HG03469 (cell line): ENCODE measurements around the gene RPS16.

Source experiments
- ATAC-seq: cut with Tn5 transposase; IDR thresholded peaks from one replicate; pipeline ENCODE4 v1.9.1; 2021; ENCODE audit warnings: mild to moderate bottlenecking, moderate library complexity, moderate number of reproducible peaks; ENCODE audit not compliant: unreplicated experiment

Gene RPS16

GRCh38 chr19:39390451-39390750 is 45.3 kb downstream of the RPS16 start:
- no peak for ATAC-seq

- ATAC-seq = no peak
These were observed 45.9 kb downstream of the RPS16 start for GRCh38 chr19:39389631-39390414.

DNA sequence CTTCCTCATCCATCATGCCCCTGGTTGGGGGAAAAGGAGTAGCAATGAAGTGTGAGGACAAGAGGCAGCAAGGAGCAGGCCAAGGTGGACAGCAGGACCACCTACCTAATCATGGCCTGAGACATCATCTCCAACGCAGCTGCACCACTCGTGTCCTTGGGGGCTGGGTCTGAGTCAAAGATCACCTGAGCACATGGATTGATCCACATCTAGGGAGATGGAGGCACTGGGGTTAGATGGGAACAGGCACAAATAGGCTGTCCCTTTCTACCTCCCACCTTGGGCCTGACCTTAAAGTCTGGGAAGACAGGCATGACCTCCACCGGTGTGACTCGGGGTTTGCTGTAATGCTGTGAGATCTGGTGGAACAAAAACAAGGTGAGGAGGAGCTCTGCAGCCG is 47.1 kb downstream of the RPS16 start:
- ATAC-seq = no peak

GRCh38 chr19:39386557-39386956 is 49.2 kb downstream of the RPS16 start:
- no peak for ATAC-seq

GRCh38 chr19:39385629-39386411 is 49.9 kb downstream of the RPS16 start:
- ATAC-seq = no peak

GRCh38 chr19:39384839-39385568 is 50.7 kb downstream of the RPS16 start:
- no peak for ATAC-seq
